Measurements from ENCODE around the gene S1PR2. TPM values are rescaled to one million over a fixed set of nuclear protein-coding genes. Genes with fewer than 3 reads are reported as not detected.
A peak's percentile ranks its signal among the peaks of the same experiment; 100 is the strongest.

Gene S1PR2
- total RNA-seq, 2 experiments from 2014 or later, result 14.6 to 17.2 TPM

- peaks cover 11% of the 10 kb centered on the region for H3K36me3 ChIP-seq (ENCODE audit: insufficient read depth, low read length)
- no peak overlapping the region for H3K4me3 Mint-ChIP-seq
- no peak overlapping the region for H3K4me3 ChIP-seq (ENCODE audit: low read length)
- DNase-seq (no peak), ATAC-seq (ENCODE audit: poor library complexity) (no peak)
- H3K27ac ChIP-seq (ENCODE audit: low read depth in 1 of 2, low read length in 2 of 2), result no peak overlapping the region
- H3K36me3 Mint-ChIP-seq (ENCODE audit: low read depth), result peaks cover 8% of the 10 kb centered on the region
- ChIA-PET CTCF (interaction anchor here (1.8 kb wide), 1 partner anchor 28 kb away, joined by 6 read pairs; no protein-coding TSS in a partner anchor), POLR2A (no interaction called here)
- H3K9me3 ChIP-seq (ENCODE audit: control insufficient read depth in 1 of 2, insufficient read depth in 1 of 2, low read length in 2 of 2), result no peaks in the 10 kb centered on the region
- intact Hi-C loops (cut with DNase I, micrococcal nuclease), result loop anchor here in 1 of 2 experiments (10.0 kb wide), 1 partner anchor 368 kb away; no protein-coding TSS in a partner anchor
- H3K4me1 Mint-ChIP-seq (ENCODE audit: low read depth), result peaks cover 10% of the 10 kb centered on the region
- H3K4me1 ChIP-seq (ENCODE audit: insufficient read depth, low read length), result peaks cover 22% of the 10 kb centered on the region
- H3K27me3 ChIP-seq (ENCODE audit: control insufficient read depth in 1 of 2, insufficient read depth in 2 of 2, low read length in 2 of 2), result no peaks in the 10 kb centered on the region
- TF ChIP-seq, protein P1, sequence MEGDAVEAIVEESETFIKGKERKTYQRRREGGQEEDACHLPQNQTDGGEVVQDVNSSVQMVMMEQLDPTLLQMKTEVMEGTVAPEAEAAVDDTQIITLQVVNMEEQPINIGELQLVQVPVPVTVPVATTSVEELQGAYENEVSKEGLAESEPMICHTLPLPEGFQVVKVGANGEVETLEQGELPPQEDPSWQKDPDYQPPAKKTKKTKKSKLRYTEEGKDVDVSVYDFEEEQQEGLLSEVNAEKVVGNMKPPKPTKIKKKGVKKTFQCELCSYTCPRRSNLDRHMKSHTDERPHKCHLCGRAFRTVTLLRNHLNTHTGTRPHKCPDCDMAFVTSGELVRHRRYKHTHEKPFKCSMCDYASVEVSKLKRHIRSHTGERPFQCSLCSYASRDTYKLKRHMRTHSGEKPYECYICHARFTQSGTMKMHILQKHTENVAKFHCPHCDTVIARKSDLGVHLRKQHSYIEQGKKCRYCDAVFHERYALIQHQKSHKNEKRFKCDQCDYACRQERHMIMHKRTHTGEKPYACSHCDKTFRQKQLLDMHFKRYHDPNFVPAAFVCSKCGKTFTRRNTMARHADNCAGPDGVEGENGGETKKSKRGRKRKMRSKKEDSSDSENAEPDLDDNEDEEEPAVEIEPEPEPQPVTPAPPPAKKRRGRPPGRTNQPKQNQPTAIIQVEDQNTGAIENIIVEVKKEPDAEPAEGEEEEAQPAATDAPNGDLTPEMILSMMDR (IDR thresholded peaks at IDR 0.05), result no peak
- no peaks in the 10 kb centered on the region for H3K9me3 Mint-ChIP-seq
- H3K27me3 Mint-ChIP-seq, result no peaks in the 10 kb centered on the region
- no peak overlapping the region for H3K27ac Mint-ChIP-seq
These were observed 8.8 kb downstream of the S1PR2 start for GRCh38 chr19:10222201-10222890.

GRCh38 chr19:10220695-10221094 lies 10.4 kb downstream of the S1PR2 start:
- Histone ChIP-seq H3K9me3 (ENCODE audit: control insufficient read depth in 1 of 2, insufficient read depth in 1 of 2, low read length in 2 of 2) (no peaks in the 10 kb centered on the region), H3K27me3 (ENCODE audit: control insufficient read depth in 1 of 2, insufficient read depth in 2 of 2, low read length in 2 of 2) (no peaks in the 10 kb centered on the region), H3K36me3 (ENCODE audit: insufficient read depth, low read length) (peaks cover 16% of the 10 kb centered on the region), H3K27ac (ENCODE audit: low read depth in 1 of 2, low read length in 2 of 2) (no peak overlapping the region), H3K4me1 (ENCODE audit: insufficient read depth, low read length) (peaks cover 18% of the 10 kb centered on the region), H3K4me3 (ENCODE audit: low read length) (no peak overlapping the region)
- Mint-ChIP-seq H3K27me3 (no peaks in the 10 kb centered on the region), H3K27ac (no peak overlapping the region), H3K36me3 (ENCODE audit: low read depth) (peaks cover 8% of the 10 kb centered on the region), H3K4me1 (ENCODE audit: low read depth) (peaks cover 4% of the 10 kb centered on the region), H3K4me3 (no peak overlapping the region), H3K9me3 (no peaks in the 10 kb centered on the region)
- DNase-seq (no peak), ATAC-seq (ENCODE audit: poor library complexity) (no peak)
- CTCF ChIA-PET, result interaction anchor here (0.9 to 1.8 kb wide), 4 partner anchors 10 to 170 kb away, joined by 3 to 7 read pairs (median 6); no protein-coding TSS in a partner anchor
- TF ChIP-seq, protein P1 (IDR thresholded peaks at IDR 0.05), result no peak
- intact Hi-C loops (cut with DNase I, micrococcal nuclease), result loop anchor here in 1 of 2 experiments (10.0 kb wide), 1 partner anchor 366 kb away; no protein-coding TSS in a partner anchor
- POLR2A ChIA-PET, result interaction anchor here (1.1 kb wide), 1 partner anchor 15 kb away, joined by 4 read pairs; no protein-coding TSS in a partner anchor

DNA sequence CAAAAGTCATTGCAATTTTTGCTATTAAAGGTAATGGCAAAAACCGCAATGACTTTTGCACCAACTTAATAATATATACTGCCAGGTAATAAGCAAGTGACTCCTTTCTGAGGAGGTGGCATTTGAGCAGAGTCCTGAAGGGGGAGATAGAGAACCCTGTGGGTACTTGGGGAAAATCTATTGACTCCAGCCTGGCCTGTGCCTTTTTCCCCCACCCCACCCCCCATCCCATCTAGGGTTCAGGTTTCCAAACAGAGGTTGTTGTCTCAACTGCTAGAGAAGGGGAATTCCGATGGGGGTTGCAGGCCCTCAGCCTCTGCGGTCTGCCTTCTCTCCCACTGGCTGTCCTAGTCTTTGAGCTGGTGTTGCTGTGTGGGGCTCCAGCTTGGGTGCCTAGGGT lies 11.5 kb downstream of the S1PR2 start:
- Mint-ChIP-seq H3K9me3 (no peaks in the 10 kb centered on the region), H3K4me1 (ENCODE audit: low read depth) (peaks cover 4% of the 10 kb centered on the region), H3K27ac (no peak overlapping the region), H3K36me3 (ENCODE audit: low read depth) (peaks cover 8% of the 10 kb centered on the region), H3K27me3 (no peaks in the 10 kb centered on the region), H3K4me3 (no peak overlapping the region)
- peaks cover 18% of the 10 kb centered on the region for H3K4me1 ChIP-seq (ENCODE audit: insufficient read depth, low read length)
- ATAC-seq (ENCODE audit: poor library complexity), result peak; percentile 88
- no peaks in the 10 kb centered on the region for H3K27me3 ChIP-seq (ENCODE audit: control insufficient read depth in 1 of 2, insufficient read depth in 2 of 2, low read length in 2 of 2)
- no peak overlapping the region for H3K27ac ChIP-seq (ENCODE audit: low read depth in 1 of 2, low read length in 2 of 2)
- no peaks in the 10 kb centered on the region for H3K9me3 ChIP-seq (ENCODE audit: control insufficient read depth in 1 of 2, insufficient read depth in 1 of 2, low read length in 2 of 2)
- TF ChIP-seq, protein P1 (IDR thresholded peaks at IDR 0.05), result peak; percentile 33
- DNase-seq, result peak in 10 of 14 experiments; percentile 7 to 86 (median 28)
- CTCF ChIA-PET, result interaction anchor here (0.7 to 1.6 kb wide), 5 partner anchors 9 to 171 kb away, joined by 3 to 7 read pairs (median 5); no protein-coding TSS in a partner anchor
- POLR2A ChIA-PET, result interaction anchor here (1.1 kb wide), 1 partner anchor 16 kb away, joined by 4 read pairs; no protein-coding TSS in a partner anchor
- intact Hi-C loops (cut with DNase I, micrococcal nuclease), result loop anchor here (5.0 to 10.0 kb wide), 2 partner anchors 33 to 365 kb away; partner anchors contain the start of gene MRPL4 (in 1 of the 2)
- peaks cover 12% of the 10 kb centered on the region for H3K36me3 ChIP-seq (ENCODE audit: insufficient read depth, low read length)
- H3K4me3 ChIP-seq (ENCODE audit: low read length), result no peak overlapping the region

Data from CD4-positive, alpha-beta T cell (primary cell).